IMR-90 (cell line): ENCODE results near the gene PHPT1. TPM values are rescaled to one million over a fixed set of nuclear protein-coding genes. Genes with fewer than 3 reads are reported as not detected.
A peak's percentile ranks its signal among the peaks of the same experiment; 100 is the strongest.

Source experiments
- ATAC-seq: fragments of 200-7000 bp; cut with Tn5 transposase; 2 replicates; pipeline ENCODE4 v1.9.1; 2020; ENCODE audit warnings: low read depth, mild to moderate bottlenecking, moderate library complexity
- Bru-seq: library from RNA; stranded (reverse); fragments of 400-500 nt; gene quantifications from one replicate; lab custom pipeline; 2021; lab: Mats Ljungman, UMichigan
- BruChase-seq, 2 experiments: library from RNA; stranded (reverse); fragments of 400-500 nt; gene quantifications; one replicate each; lab custom pipeline; 2021; lab: Mats Ljungman, UMichigan
- BruUV-seq: library from RNA; stranded (reverse); fragments of 400-500 nt; replicated peaks from 2 replicates; lab custom pipeline; 2021; lab: Mats Ljungman, UMichigan
- CTCF ChIA-PET: fragments of 300-600 bp; formaldehyde crosslinking; extraction: SDS; loops from one replicate; lab custom pipeline; 2021; ENCODE audit warnings: antibody characterized with exemption; lab: Yijun Ruan, JAX
- POLR2A ChIA-PET: fragments of 300-600 bp; sonication (Branson Sonifier 250); formaldehyde crosslinking; loops from one replicate; lab custom pipeline; 2022; ENCODE audit warnings: antibody characterized with exemption; ENCODE audit not compliant: unreplicated experiment; lab: Charles Lee
- DNase-seq: peaks from one replicate; pipeline ENCODE4 v3.0.0; 2013
- H2AFZ ChIP-seq: replicated peaks from 2 replicates; pipeline ENCODE3; 2013; ENCODE audit warnings: low read length, mild to moderate bottlenecking; ENCODE audit not compliant: poor library complexity
- H2AK5ac ChIP-seq: 2 replicates; pipeline ENCODE4 v1.6.1; 2013; ENCODE audit warnings: low read depth, low read length, inconsistent platforms
- H2AK9ac ChIP-seq: replicated peaks from 2 replicates; pipeline ENCODE3; 2013; ENCODE audit warnings: mild to moderate bottlenecking, low read depth, low read length, moderate library complexity; ENCODE audit not compliant: poor library complexity
- H2BK120ac ChIP-seq: 2 replicates; pipeline ENCODE4 v1.6.1; 2013; ENCODE audit warnings: low read depth, low read length, inconsistent platforms
- H2BK15ac ChIP-seq: 3 replicates; pipeline ENCODE4 v1.6.1; 2013; ENCODE audit warnings: low read depth, low read length, inconsistent platforms
- H2BK20ac ChIP-seq: 2 replicates; pipeline ENCODE4 v1.6.1; 2013; ENCODE audit warnings: low read depth, mild to moderate bottlenecking, inconsistent platforms, low read length, moderate library complexity
- H2BK5ac ChIP-seq: 2 replicates; pipeline ENCODE4 v1.6.1; 2013; ENCODE audit warnings: mild to moderate bottlenecking, low read depth, low read length, inconsistent platforms; ENCODE audit not compliant: poor library complexity, severe bottlenecking
- H3K14ac ChIP-seq: replicated peaks from 2 replicates; pipeline ENCODE4 v1.6.1; 2013; ENCODE audit warnings: low read depth, low read length, inconsistent platforms
- H3K18ac ChIP-seq: 2 replicates; pipeline ENCODE4 v1.6.1; 2013; ENCODE audit warnings: low read depth, low read length, control low read depth
- H3K23ac ChIP-seq: 2 replicates; pipeline ENCODE4 v1.6.1; 2013; ENCODE audit warnings: low read depth, low read length, inconsistent platforms
- H3K27ac ChIP-seq: 2 replicates; pipeline ENCODE4 v1.5.1; 2013; ENCODE audit warnings: mild to moderate bottlenecking, control low read depth, low read length; ENCODE audit not compliant: insufficient read depth
- H3K27me3 ChIP-seq: 2 replicates; pipeline ENCODE4 v1.6.1; 2013; ENCODE audit warnings: low read length; ENCODE audit not compliant: control insufficient read depth, insufficient read depth
- H3K36me3 ChIP-seq: 2 replicates; pipeline ENCODE4 v1.6.1; 2013; ENCODE audit warnings: low read length, mixed read lengths; ENCODE audit not compliant: control insufficient read depth, insufficient read depth
- H3K4ac ChIP-seq: 2 replicates; pipeline ENCODE4 v1.6.1; 2013; ENCODE audit warnings: low read depth, low read length, inconsistent platforms
- H3K4me1 ChIP-seq: 2 replicates; pipeline ENCODE4 v1.6.1; 2013; ENCODE audit warnings: low read length, mixed read lengths; ENCODE audit not compliant: control insufficient read depth, insufficient read depth
- H3K4me2 ChIP-seq: 2 replicates; pipeline ENCODE4 v1.6.1; 2013; ENCODE audit warnings: low read depth, mild to moderate bottlenecking, control low read depth, low read length, moderate library complexity
- H3K4me3 ChIP-seq: 2 replicates; pipeline ENCODE4 v1.5.1; 2013; ENCODE audit warnings: low read depth, mild to moderate bottlenecking, control low read depth, low read length, moderate library complexity; ENCODE audit not compliant: insufficient read depth
- H3K56ac ChIP-seq: 2 replicates; pipeline ENCODE4 v1.6.1; 2013; ENCODE audit warnings: low read length, inconsistent platforms; ENCODE audit not compliant: insufficient read depth; ENCODE audit errors: extremely low read depth
- H3K79me1 ChIP-seq, 2 experiments: 2 replicates each; pipeline ENCODE4 v1.6.1; 2013; ENCODE audit warnings: low read length in 2 of 2, inconsistent platforms in 1 of 2, low read depth in 1 of 2
- H3K9ac ChIP-seq: 2 replicates; pipeline ENCODE4 v1.6.1; 2013; ENCODE audit warnings: low read depth, low read length, control low read depth
- H3K9me1 ChIP-seq: 2 replicates; pipeline ENCODE4 v1.6.1; 2013; ENCODE audit warnings: low read length, inconsistent platforms; ENCODE audit not compliant: insufficient read depth
- H3K9me3 ChIP-seq: 2 replicates; pipeline ENCODE4 v1.6.1; 2013; ENCODE audit warnings: low read length; ENCODE audit not compliant: control insufficient read depth, insufficient read depth
- H4K20me1 ChIP-seq: 2 replicates; pipeline ENCODE4 v1.6.1; 2013; ENCODE audit warnings: low read length, inconsistent platforms; ENCODE audit not compliant: insufficient read depth
- H4K5ac ChIP-seq: 2 replicates; pipeline ENCODE4 v1.6.1; 2013; ENCODE audit warnings: mild to moderate bottlenecking, low read depth, low read length, control low read depth
- H4K8ac ChIP-seq, 2 experiments: 2 replicates each; pipeline ENCODE4 v1.6.1; 2013; ENCODE audit warnings: low read depth in 2 of 2, low read length in 2 of 2, control low read depth in 1 of 2, inconsistent platforms in 1 of 2
- H4K91ac ChIP-seq: 2 replicates; pipeline ENCODE4 v1.6.1; 2013; ENCODE audit warnings: low read depth, low read length, inconsistent platforms; ENCODE audit not compliant: insufficient read depth
- BHLHE40 ChIP-seq: fragments of 150-350 bp; IDR thresholded peaks from 2 replicates; pipeline ENCODE4 v1.6.1; 2016; ENCODE audit warnings: mild to moderate bottlenecking, low read depth, low read length
- CEBPB ChIP-seq: IDR thresholded peaks from 2 replicates; pipeline ENCODE4 v1.6.1; 2012; ENCODE audit warnings: low read depth, low read length, improper control_type of control experiment
- CHD1 ChIP-seq: IDR thresholded peaks from 2 replicates; pipeline ENCODE4 v1.6.1; 2012; ENCODE audit warnings: low read depth, low read length, improper control_type of control experiment
- FOS ChIP-seq: fragments of 150-350 bp; IDR thresholded peaks from 2 replicates; pipeline ENCODE4 v1.6.1; 2016; ENCODE audit warnings: low read depth, low read length
- MAFK ChIP-seq: IDR thresholded peaks from 2 replicates; pipeline ENCODE4 v1.6.1; 2012; ENCODE audit warnings: low read depth, low read length, improper control_type of control experiment
- MAZ ChIP-seq: IDR thresholded peaks from 2 replicates; pipeline ENCODE4 v1.6.1; 2012; ENCODE audit warnings: low read depth, mild to moderate bottlenecking, low read length, improper control_type of control experiment, moderate library complexity, borderline replicate concordance
- MXI1 ChIP-seq: IDR thresholded peaks from 2 replicates; pipeline ENCODE4 v1.6.1; 2012; ENCODE audit warnings: low read depth, mild to moderate bottlenecking, low read length, moderate library complexity, borderline replicate concordance
- NFE2L2 ChIP-seq: fragments of 150-350 bp; IDR thresholded peaks from 2 replicates; pipeline ENCODE4 v1.6.1; 2016; ENCODE audit warnings: low read depth, mild to moderate bottlenecking, low read length
- POLR2A ChIP-seq: IDR thresholded peaks from 2 replicates; pipeline ENCODE4 v1.6.1; 2012; ENCODE audit warnings: mild to moderate bottlenecking, low read depth, low read length
- RAD21 ChIP-seq: IDR thresholded peaks from 2 replicates; pipeline ENCODE4 v1.6.1; 2012; ENCODE audit warnings: low read length, improper control_type of control experiment
- RCOR1 ChIP-seq: IDR thresholded peaks from 2 replicates; pipeline ENCODE4 v1.6.1; 2012; ENCODE audit warnings: mild to moderate bottlenecking, low read length, improper control_type of control experiment; ENCODE audit not compliant: insufficient replicate concordance
- RFX5 ChIP-seq: IDR thresholded peaks from 2 replicates; pipeline ENCODE4 v1.8.0; 2012; ENCODE audit warnings: low read depth, mild to moderate bottlenecking, low read length, moderate library complexity
- SMC3 ChIP-seq: fragments of 150-350 bp; IDR thresholded peaks from 2 replicates; pipeline ENCODE4 v1.6.1; 2016; ENCODE audit warnings: low read depth, mild to moderate bottlenecking, antibody characterized with exemption, low read length, moderate library complexity
- USF2 ChIP-seq: fragments of 150-350 bp; IDR thresholded peaks from 2 replicates; pipeline ENCODE4 v1.6.1; 2017; ENCODE audit warnings: mild to moderate bottlenecking, antibody characterized with exemption, low read length, low read depth
- WGBS, 2 experiments: methylation state at CpG; one replicate each; pipeline versions ENCODE4 v1.1.5 to v1.1.7; 2013; ENCODE audit warnings: missing lambda C conversion rate in 2 of 2; ENCODE audit not compliant: insufficient read length in 1 of 2; ENCODE audit errors: extremely low coverage in 2 of 2; 5-methylcytosine and 5-hydroxymethylcytosine counted together
- dilution Hi-C: fragments of 300-500 bp; cut with HindIII; formaldehyde crosslinking; loops from one replicate; pipeline ENCODE4 v1.14.3; 2018; ENCODE audit warnings: low sequenced_read_pairs; ENCODE audit not compliant: unreplicated experiment
- in situ Hi-C: fragments of 300-500 bp; cut with MboI; formaldehyde crosslinking; loops from 3 replicates; pipeline ENCODE4 v1.14.3; 2019; ENCODE audit warnings: low sequenced_read_pairs, inconsistent platforms, mixed read lengths
- intact Hi-C: fragments of 100-400 bp; cut with micrococcal nuclease; formaldehyde crosslinking; loops from 2 replicates; pipeline ENCODE4 v1.10.0; 2022
- long read RNA-seq: library from polyadenylated mRNA; unstranded; transcript quantifications from one replicate; pipeline ENCODE4 v2.0.0, GENCODE V29; 2021; ENCODE audit not compliant: unreplicated experiment
- polyA plus RNA-seq, 3 experiments: library from polyadenylated mRNA; depleted of rRNA; stranded (reverse); fragments of >200 nt; gene quantifications; 2 replicates each; pipeline ENCODE4 v1.2.3, GENCODE V29; 2012; ENCODE audit warnings: low replicate concordance in 1 of 3
- total RNA-seq: library from RNA; depleted of rRNA; stranded (reverse); fragments of >200 nt; gene quantifications from 2 replicates; pipeline ENCODE4 v1.2.3, GENCODE V29; 2012; rRNA removed

The PHPT1 gene
- 70.3 and 79.8 TPM in 2 replicates for total RNA-seq
- 214 and 338 TPM in 2 replicates for polyA plus RNA-seq (2012; rRNA removed)
- 216 and 420 TPM in 2 replicates for polyA plus RNA-seq (2012; cell fraction: cytosol; rRNA removed)
- 195 and 363 TPM in 2 replicates for polyA plus RNA-seq (2012; cell fraction: nucleus; rRNA removed; ENCODE audit: low replicate concordance)
- percentile 80 among the genes with signal in this experiment for Bru-seq, nascent RNA
- BruChase-seq, experiment 1, labeled RNA remaining after a 6-hour chase = percentile 76 among the genes with signal in this experiment
- percentile 72 among the genes with signal in this experiment for BruChase-seq, experiment 2, labeled RNA remaining after a 2-hour chase
- long read RNA-seq, transcript PHPT1-201 (3 exons, 890 nt) = major isoform, 121 of 166 reads
- long read RNA-seq, transcript PHPT1-204 (2 exons, 627 nt) = minor isoform, 23 of 166 reads
- long read RNA-seq, partial matches to known transcripts = 1 of 166 reads
- long read RNA-seq, other reads (novel, unspliced or antisense) = 19 of 166 reads

GRCh38 chr9:136849038-136849959, at the start of gene PHPT1:
Gene PHPT1 (plus strand): TSS chr9:136849409. CDS start chr9:136849431, 22 bp downstream.
- dilution Hi-C loops = no loop called here
- 0% methylated on average over 9 of the region's 77 CpGs; no CpG with 5 or more reads in 1 of the 2 experiments for WGBS, 2 experiments
- peak within 1 kb of the TSS; percentile 99 for H2AK5ac ChIP-seq
- H2BK5ac ChIP-seq = peak within 1 kb of the TSS; percentile 97
- peak within 1 kb of the TSS; percentile 97 for H2BK120ac ChIP-seq
- H3K18ac ChIP-seq = peak within 1 kb of the TSS; percentile 88
- H3K23ac ChIP-seq = peak within 1 kb of the TSS; percentile 100
- H3K4me3 ChIP-seq = peak within 1 kb of the TSS; percentile 92
- H3K79me1 ChIP-seq = peaks cover 9 to 21% of the 10 kb centered on the region in 2 experiments; a peak in 2 of 4 replicates
- peak within 1 kb of the TSS; percentile 100 for H3K14ac ChIP-seq
- H3K27ac ChIP-seq = peak within 1 kb of the TSS; percentile 97
- in situ Hi-C loops = no loop called here
- H2BK20ac ChIP-seq = peak within 1 kb of the TSS; percentile 77
- peaks cover 14% of the 10 kb centered on the region; the same call in 1 of the 2 replicates for H3K36me3 ChIP-seq
- peak within 1 kb of the TSS; percentile 100 for H2AK9ac ChIP-seq
- peak within 1 kb of the TSS; percentile 90 to 99 for H4K8ac ChIP-seq
- peak within 1 kb of the TSS; percentile 87 for H4K5ac ChIP-seq
- H3K4me2 ChIP-seq = peak within 1 kb of the TSS; percentile 91
- intact Hi-C loops = loop anchor here (2.0 kb wide), 1 partner anchor 96 kb away; the partner anchor contains the start of genes C8G and FBXW5
- DNase-seq = peak; percentile 99
- CTCF ChIA-PET = no interaction called here
- H3K9me1 ChIP-seq = no peaks in the 10 kb centered on the region
- H3K4me1 ChIP-seq = peaks cover 9% of the 10 kb centered on the region
- peaks cover 20% of the 10 kb centered on the region for H4K20me1 ChIP-seq
- H3K56ac ChIP-seq = peak within 1 kb of the TSS; percentile 98
- H3K9ac ChIP-seq = peak within 1 kb of the TSS; percentile 95
- POLR2A ChIA-PET = interaction anchor here (0.7 kb wide), 1 partner anchor 187 kb away, joined by 7 read pairs; no protein-coding TSS in a partner anchor
- peaks cover 6% of the 10 kb centered on the region; the same call in 1 of the 2 replicates for H3K9me3 ChIP-seq
- H2BK15ac ChIP-seq = peak within 1 kb of the TSS; percentile 97; the same call in 1 of the 3 replicates
- peak within 1 kb of the TSS; percentile 100 for H3K4ac ChIP-seq
- peaks cover 20% of the 10 kb centered on the region for H3K27me3 ChIP-seq
- H2AFZ ChIP-seq = peak within 1 kb of the TSS; percentile 100
- peak within 1 kb of the TSS; percentile 99 for H4K91ac ChIP-seq
- peak; percentile 84 for ATAC-seq
- no TSS peak for BruUV-seq
- TF ChIP-seq MXI1 (peak; percentile 55; the same call in 1 of the 2 replicates), USF2 (peak; percentile 87), SMC3 (no peak), CEBPB (peak; percentile 89), FOS (peak; percentile 74; the same call in 1 of the 2 replicates), MAFK (no peak), POLR2A (peak; percentile 89), NFE2L2 (no peak), RAD21 (no peak), CHD1 (no peak), RFX5 (no peak), RCOR1 (no peak), BHLHE40 (peak; percentile 74; the same call in 1 of the 2 replicates), MAZ (peak; percentile 95; the same call in 1 of the 2 replicates)
